HCT116 (cell line): ENCODE measurements around the gene ZNF618.

Source experiments
- CTCF ChIP-seq, 3 experiments: fragments of 200-600 bp in 1 of 3; sonication (generic) in 1 of 3; IDR thresholded peaks in 2 of 3; conservative IDR thresholded peaks in 1 of 3; 2 replicates each; pipeline ENCODE4 v1.5.1; 2012 to 2017; ENCODE audit warnings: low read depth in 2 of 3, low read length in 2 of 3, antibody characterized with exemption in 1 of 3, borderline replicate concordance in 1 of 3, control low read depth in 1 of 3, mild to moderate bottlenecking in 1 of 3, mixed read lengths in 1 of 3, mixed run types in 1 of 3, moderate library complexity in 1 of 3; ENCODE audit not compliant: insufficient read depth in 1 of 3
- POLR2A ChIP-seq: IDR thresholded peaks from 2 replicates; pipeline ENCODE4 v1.7.0; 2011; ENCODE audit warnings: borderline replicate concordance; ENCODE audit not compliant: insufficient read depth, insufficient read length; ENCODE audit errors: extremely low read depth
- POLR2AphosphoS5 ChIP-seq: IDR thresholded peaks from 2 replicates; pipeline ENCODE4 v1.6.1; 2011; ENCODE audit warnings: mild to moderate bottlenecking, low read depth, low read length, moderate library complexity
- RAD21 ChIP-seq: IDR thresholded peaks from 2 replicates; pipeline ENCODE4 v1.6.1; 2012; ENCODE audit warnings: low read depth, mild to moderate bottlenecking
- ZFX ChIP-seq: fragments of 450-650 bp; IDR thresholded peaks from 2 replicates; pipeline ENCODE4 v1.6.1; 2017

- TF ChIP-seq CTCF (IDR thresholded peaks at IDR 0.05 in 2 of 3, conservative IDR thresholded peaks at IDR 0.05 in 1 of 3; ENCODE audit: borderline replicate concordance in 1 of 3, insufficient read depth in 1 of 3, low read depth in 2 of 3, low read length in 2 of 3) (no peak), POLR2AphosphoS5 (no peak), RAD21 (no peak), POLR2A (no peak), ZFX (no peak)
Observed at GRCh38 chr9:113919871-113920270, 43.8 kb downstream of the ZNF618 start.
